ENCODE measurements around the gene LYRM1.

DNA sequence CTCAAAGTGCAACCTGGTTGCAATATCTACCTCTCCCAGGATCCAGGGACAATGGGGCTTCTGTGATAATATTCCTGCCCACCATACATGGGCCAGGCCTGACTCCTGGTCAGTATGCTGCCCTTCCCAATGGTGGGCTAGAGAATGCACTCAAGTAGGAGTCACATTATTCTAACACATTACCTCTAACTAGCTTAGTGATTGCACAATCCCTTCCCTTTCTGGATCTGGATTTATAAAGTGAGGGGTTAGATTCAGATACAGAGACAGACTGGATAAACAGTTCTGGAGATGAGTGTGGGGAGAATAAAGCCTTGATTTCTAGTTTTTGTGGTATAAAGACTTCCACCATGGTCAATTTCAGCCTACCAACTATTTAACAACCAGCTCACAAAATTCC is 33.0 kb downstream of the LYRM1 start:
- TF ChIP-seq EZH2 (IDR thresholded peaks at IDR 0.05) (no peak), POLR2AphosphoS5 (IDR thresholded peaks at IDR 0.05; ENCODE audit: borderline replicate concordance, low read depth, low read length) (no peak)
